Measurements from ENCODE around the gene SLC6A18. TPM values are rescaled to one million over a fixed set of nuclear protein-coding genes. Genes with fewer than 3 reads are reported as not detected.

The SLC6A18 gene
- total RNA-seq, 1 donor from 2014 or later, result not detected

- Histone ChIP-seq H3K36me3 (no peaks in the 10 kb centered on the region), H3K4me1 (no peaks in the 10 kb centered on the region), H3K27ac (replicated peaks) (no peak overlapping the region), H3K9me3 (replicated peaks) (peaks cover 6% of the 10 kb centered on the region), H3K27me3 (ENCODE audit: low read depth) (peaks cover 60% of the 10 kb centered on the region), H3K4me3 (no peak overlapping the region)
- DNase-seq, result no peak
- no peak for TF ChIP-seq CTCF (IDR thresholded peaks at IDR 0.05; ENCODE audit: borderline replicate concordance)
- intact Hi-C loops (cut with micrococcal nuclease), result no loop called here
Observed at GRCh38 chr5:1212271-1212670, 12.9 kb upstream of the SLC6A18 start.

GRCh38 chr5:1212881-1213280 lies 12.3 kb upstream of the SLC6A18 start:
- H3K4me3 ChIP-seq, result no peak overlapping the region
- no peaks in the 10 kb centered on the region for H3K36me3 ChIP-seq
- no peaks in the 10 kb centered on the region for H3K4me1 ChIP-seq
- TF ChIP-seq CTCF (IDR thresholded peaks at IDR 0.05; ENCODE audit: borderline replicate concordance), result no peak
- intact Hi-C loops (cut with micrococcal nuclease), result no loop called here
- no peak overlapping the region for H3K27ac ChIP-seq (replicated peaks)
- no peak for DNase-seq
- H3K9me3 ChIP-seq (replicated peaks), result peaks cover 6% of the 10 kb centered on the region
- H3K27me3 ChIP-seq (ENCODE audit: low read depth), result peaks cover 60% of the 10 kb centered on the region

- Histone ChIP-seq H3K27me3 (ENCODE audit: low read depth) (peaks cover 60% of the 10 kb centered on the region), H3K4me3 (no peak overlapping the region), H3K4me1 (no peaks in the 10 kb centered on the region), H3K36me3 (no peaks in the 10 kb centered on the region), H3K27ac (replicated peaks) (no peak overlapping the region), H3K9me3 (replicated peaks) (peaks cover 6% of the 10 kb centered on the region)
- intact Hi-C loops (cut with micrococcal nuclease), result no loop called here
- TF ChIP-seq CTCF (IDR thresholded peaks at IDR 0.05; ENCODE audit: borderline replicate concordance), result no peak
- no peak for DNase-seq
Observed at GRCh38 chr5:1213508-1214162, 11.5 kb upstream of the SLC6A18 start.

- Histone ChIP-seq H3K4me1 (no peaks in the 10 kb centered on the region), H3K4me3 (no peak overlapping the region), H3K36me3 (no peaks in the 10 kb centered on the region), H3K27ac (replicated peaks) (no peak overlapping the region), H3K27me3 (ENCODE audit: low read depth) (peaks cover 59% of the 10 kb centered on the region), H3K9me3 (replicated peaks) (peaks cover 6% of the 10 kb centered on the region)
- no peak for TF ChIP-seq CTCF (IDR thresholded peaks at IDR 0.05; ENCODE audit: borderline replicate concordance)
- DNase-seq, result no peak
- intact Hi-C loops (cut with micrococcal nuclease), result no loop called here
Observed at GRCh38 chr5:1214163-1214935, 10.8 kb upstream of the SLC6A18 start.

- TF ChIP-seq CTCF (IDR thresholded peaks at IDR 0.05; ENCODE audit: borderline replicate concordance), result no peak
- DNase-seq, result no peak
- peaks cover 60% of the 10 kb centered on the region for H3K27me3 ChIP-seq (ENCODE audit: low read depth)
Observed at GRCh38 chr5:1214936-1215220, 10.3 kb upstream of the SLC6A18 start.

More at GRCh38 chr5:1214936-1215220, 10.3 kb upstream of the SLC6A18 start:
- intact Hi-C loops (cut with micrococcal nuclease), result no loop called here
- no peak overlapping the region for H3K27ac ChIP-seq (replicated peaks)
- no peaks in the 10 kb centered on the region for H3K4me1 ChIP-seq
- no peak overlapping the region for H3K4me3 ChIP-seq
- H3K36me3 ChIP-seq, result no peaks in the 10 kb centered on the region
- H3K9me3 ChIP-seq (replicated peaks), result peaks cover 6% of the 10 kb centered on the region
